Stimulated activated CD8-positive, alpha-beta memory T cell treated with anti-CD3 and anti-CD28 coated beads, Interleukin-2, amount 100 ng/mL, for 48 hours (primary cell): ENCODE results near the gene SPEF1.

ENCODE experiments used
- DNase-seq, 2 donors: peaks; one replicate each; pipeline ENCODE4 v3.0.0-alpha.2; 2020; ENCODE audit warnings: low read depth in 2 of 2

Gene SPEF1

GRCh38 chr20:3766422-3767109 lies 14.7 kb downstream of the SPEF1 start:
- no peak for DNase-seq

DNA sequence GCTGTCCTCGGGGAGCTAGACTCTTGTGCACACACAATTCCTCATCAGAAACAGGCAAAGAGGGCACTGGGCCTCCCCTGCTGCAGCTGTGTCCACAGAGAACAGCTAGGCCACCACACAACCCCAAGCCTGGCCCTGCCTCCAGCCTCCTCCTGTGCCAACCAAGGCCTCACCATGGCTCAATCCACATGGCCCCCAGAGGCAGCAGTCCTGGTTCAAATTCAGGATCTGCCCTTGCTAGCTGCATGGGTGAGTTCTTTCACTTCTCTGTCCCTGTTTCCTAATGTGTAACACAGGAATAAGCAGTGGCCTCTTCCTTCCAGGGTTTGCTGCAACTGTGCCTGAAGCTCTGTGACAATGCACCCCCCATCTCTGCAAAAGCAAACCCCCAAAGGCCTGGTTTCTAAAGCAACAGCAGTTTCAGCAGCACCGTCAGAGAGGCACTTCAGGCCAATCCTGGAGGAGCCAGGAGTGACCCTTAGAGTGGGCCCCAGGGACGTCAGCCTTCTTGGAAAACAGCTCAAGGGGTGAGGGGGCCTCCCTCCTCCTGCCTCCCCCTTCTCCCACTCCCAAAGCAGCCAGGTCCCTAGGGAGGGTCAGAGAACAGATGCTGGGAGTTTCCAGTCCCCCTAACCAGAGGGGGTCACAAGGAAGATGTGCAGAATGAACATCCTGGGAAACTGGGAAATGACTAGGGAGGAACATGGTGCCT lies 15.9 kb downstream of the SPEF1 start:
- DNase-seq, result no peak

DNA sequence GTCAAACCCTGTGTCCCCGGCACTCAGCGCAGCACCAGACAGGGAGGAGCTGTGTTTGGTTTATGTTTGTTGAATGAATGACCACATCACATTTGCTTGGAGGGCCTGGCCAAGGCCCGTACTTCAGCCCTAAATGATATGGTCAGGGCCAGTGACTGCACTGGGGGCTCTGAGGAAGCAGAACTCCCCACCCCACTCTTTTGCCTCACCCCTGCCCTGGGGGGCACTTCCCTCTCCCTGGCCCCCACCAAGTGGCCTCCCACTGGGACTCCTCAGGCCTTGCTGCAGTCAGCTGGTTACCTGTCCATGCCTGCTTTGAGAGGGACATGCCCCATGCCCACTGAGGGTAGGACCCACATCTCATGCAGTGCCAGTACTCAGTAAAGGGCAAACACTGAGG lies 16.6 kb downstream of the SPEF1 start:
- no peak for DNase-seq

GRCh38 chr20:3763671-3764601 lies 17.3 kb downstream of the SPEF1 start:
- no peak for DNase-seq

DNA sequence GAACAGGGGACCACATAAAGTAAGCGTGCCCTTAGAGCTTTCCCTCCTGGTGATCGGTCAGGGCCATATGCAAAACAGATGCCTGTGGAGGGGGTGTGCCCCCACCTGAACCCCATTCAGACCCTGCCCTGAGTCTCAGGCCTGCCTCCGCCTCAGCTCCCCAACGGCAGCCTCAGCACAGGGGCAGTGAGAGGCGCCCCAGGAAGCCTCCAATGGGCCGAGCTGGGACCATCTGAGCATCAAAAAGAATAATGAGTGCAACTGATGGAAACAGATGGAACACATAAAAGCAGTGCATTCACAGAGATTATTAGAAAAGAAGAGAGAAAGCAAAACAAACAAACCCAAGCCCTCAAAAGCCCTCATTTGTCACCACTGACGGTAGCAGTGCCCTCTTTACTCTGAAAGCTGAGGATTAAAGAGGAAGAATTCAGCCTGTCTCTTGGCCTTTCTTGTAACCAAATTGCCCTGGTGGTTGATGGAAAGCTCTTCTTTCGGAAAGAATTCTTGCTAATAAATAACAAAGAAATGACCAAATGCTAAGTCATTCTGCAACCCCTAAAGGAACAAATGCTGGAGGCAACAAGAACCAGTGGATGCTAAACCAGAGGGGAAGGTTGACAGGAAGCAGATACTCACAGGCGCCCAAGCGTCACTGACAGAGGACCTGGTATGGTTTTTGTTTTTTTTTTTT lies 20.4 kb downstream of the SPEF1 start:
- DNase-seq, result no peak

- no peak for DNase-seq
These were observed 21.4 kb downstream of the SPEF1 start for GRCh38 chr20:3759884-3760283.

- no peak for DNase-seq
These were observed 21.9 kb downstream of the SPEF1 start for GRCh38 chr20:3759316-3759823.

DNA sequence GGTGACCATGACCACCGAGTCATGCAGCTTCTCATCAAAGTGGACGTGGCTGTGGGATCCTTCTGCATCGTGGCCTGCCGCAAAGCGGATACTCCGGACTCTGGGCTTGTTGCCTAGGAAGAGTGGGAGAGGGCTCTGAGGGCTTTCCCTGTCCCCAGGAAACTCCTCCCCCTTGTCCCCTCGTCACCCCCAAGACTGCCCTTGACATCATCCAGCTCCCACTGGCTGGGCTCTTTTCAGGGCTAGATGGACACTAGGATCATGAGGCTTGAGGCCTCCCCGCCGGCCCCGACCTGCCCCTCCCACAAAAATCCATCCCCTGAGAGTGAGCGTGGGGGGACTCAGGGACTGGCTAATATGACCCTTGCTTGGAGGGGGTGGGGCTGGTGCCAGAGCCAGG lies 22.7 kb downstream of the SPEF1 start:
- DNase-seq, result no peak

GRCh38 chr20:3757268-3757667 lies 24.0 kb downstream of the SPEF1 start:
- no peak for DNase-seq

GRCh38 chr20:3755814-3756480 lies 25.3 kb downstream of the SPEF1 start:
- no peak for DNase-seq

DNA sequence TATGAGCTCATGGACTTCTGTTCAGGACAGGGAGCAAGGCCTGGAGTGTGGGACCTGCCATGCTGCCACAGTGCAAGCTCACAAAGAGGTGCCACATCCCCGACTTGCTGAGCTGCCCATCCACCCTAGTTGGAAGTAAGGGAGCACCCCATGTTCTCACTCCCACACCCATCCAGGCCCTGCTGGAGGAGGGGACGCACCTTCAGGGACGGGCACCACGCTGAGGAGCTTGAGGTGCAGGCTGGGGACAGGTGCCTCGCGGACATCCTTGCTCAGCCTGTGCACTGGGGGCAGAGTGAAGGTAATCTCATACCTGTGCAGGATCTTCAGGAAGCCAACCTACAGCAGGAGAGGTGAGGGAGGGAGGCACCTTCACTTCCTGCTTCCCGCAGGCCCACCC lies 26.0 kb downstream of the SPEF1 start:
- DNase-seq, result no peak

- no peak for DNase-seq
These were observed 27.0 kb downstream of the SPEF1 start for GRCh38 chr20:3754276-3754630.

DNA sequence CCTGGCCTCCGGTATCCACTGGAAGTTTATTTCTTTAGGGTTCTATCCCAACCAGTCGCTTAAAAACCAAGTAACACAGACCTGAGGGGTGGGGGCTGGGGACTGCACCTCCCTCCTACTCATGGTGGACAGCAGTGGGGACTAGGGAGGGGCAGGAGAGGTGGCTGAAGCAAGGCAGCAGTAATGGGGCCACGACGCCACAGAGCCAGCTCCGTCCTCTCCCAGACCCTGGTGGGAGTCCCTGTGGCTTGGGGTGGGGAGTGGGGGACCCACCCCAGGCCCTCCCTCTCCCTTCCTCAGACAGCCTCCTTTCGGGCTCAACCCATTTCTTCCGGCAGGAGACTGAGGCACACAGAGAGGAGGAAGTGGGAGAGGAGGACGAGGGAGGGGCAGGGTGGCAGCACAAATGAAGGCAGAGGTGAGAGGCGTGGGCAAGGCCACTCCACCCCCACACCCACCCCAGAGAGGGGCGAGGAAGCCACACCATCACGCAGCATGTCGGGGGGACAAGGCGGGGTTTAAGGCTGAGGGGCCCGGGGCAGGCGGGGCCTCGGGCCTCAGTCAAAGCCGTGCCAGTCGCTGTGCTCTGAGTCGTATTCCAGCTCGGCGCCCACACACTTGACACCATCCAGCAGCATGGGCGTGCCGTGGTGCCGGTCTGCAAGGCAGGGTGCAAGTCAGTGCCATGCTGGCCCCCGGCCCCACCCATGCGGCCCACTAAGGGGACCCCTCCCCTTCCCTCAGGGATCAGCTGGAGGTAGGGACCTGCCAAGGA lies 27.6 kb downstream of the SPEF1 start:
- DNase-seq, result no peak

DNA sequence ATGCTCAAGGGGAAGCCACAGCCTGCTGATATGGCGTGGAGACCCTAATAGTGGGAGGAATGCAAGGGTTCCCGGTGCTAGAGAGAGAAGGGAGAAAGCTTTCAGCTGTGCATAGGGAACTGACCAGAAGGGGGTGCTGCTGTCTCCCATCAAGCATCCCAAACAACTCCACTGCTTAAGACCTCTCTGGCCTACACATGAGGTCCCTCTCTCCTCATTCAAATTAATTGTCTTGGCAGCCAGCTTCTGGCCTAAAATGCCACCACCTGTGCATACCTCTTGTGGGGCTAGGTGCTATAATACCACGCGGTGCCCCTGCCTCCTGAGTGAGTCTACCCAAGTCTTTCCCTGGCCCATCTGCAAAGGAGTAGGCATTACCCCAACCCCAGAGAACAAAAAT lies 28.1 kb downstream of the SPEF1 start:
- peak in 1 of 2 donors; percentile 40 for DNase-seq

DNA sequence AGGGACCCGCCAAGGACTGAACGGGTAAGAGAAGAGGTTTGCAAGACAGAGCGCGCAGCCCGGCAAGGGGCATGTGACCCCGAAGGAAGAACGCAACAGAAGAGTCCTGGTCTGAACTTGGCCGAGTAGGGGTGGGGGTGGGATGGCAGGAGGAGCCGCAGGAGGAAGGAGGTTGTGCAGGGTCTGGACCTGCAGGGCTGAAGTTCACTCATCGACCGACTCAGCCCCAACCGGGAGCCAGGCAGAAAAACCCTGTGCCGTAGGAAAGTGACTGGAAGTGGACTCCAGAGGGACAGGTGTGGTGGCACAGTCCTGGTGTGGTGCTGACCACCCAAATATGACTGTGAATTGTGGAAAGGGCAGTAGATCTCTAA lies 28.9 kb downstream of the SPEF1 start:
- DNase-seq, result no peak

DNA sequence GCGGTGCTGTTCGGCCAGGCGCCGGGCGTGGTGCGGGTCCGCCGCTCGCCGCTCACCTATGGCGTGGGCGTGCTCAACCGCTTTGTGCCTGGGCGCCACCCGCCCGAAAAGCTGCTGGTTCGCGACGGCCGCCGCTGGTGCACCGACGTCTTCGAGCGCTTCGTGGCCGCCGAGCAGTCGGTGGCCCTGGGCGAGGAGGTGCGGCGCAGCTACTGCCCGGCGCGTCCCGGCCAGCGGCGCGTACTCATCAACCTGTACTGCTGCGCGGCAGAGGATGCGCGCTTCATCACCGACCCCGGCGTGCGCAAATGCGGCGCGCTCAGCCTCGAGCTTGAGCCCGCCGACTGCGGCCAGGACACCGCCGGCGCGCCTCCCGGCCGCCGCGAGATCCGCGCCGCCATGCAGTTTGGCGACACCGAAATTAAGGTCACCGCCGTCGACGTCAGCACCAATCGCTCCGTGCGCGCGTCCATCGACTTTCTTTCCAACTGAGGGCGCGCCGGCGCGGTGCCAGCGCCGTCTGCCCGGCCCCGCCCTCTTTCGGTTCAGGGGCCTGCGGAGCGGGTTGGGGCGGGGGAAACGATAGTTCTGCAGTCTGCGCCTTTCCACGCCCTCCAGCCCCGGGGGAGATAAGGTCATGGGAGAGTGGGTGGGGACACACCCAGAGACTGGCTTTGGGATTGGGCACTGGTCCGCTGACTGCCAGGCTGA lies 29.4 kb downstream of the SPEF1 start:
- DNase-seq, result peak; percentile 37 to 43

DNA sequence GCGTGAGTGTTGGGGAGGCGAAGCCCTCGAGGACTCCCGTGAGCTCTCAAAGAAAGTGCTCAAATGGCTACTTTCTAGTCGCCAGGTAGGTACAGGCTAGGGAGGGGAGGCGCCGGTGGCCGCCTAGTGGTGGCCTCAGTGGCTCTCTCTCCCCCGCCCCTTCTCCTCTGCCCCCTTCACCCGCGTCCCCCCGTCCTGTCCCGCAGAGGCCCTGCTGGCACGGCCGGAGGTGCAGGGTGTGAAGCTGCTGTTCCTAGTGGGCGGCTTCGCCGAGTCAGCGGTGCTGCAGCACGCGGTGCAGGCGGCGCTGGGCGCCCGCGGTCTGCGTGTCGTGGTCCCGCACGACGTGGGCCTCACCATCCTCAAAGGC lies 30.0 kb downstream of the SPEF1 start:
- DNase-seq, result no peak

DNA sequence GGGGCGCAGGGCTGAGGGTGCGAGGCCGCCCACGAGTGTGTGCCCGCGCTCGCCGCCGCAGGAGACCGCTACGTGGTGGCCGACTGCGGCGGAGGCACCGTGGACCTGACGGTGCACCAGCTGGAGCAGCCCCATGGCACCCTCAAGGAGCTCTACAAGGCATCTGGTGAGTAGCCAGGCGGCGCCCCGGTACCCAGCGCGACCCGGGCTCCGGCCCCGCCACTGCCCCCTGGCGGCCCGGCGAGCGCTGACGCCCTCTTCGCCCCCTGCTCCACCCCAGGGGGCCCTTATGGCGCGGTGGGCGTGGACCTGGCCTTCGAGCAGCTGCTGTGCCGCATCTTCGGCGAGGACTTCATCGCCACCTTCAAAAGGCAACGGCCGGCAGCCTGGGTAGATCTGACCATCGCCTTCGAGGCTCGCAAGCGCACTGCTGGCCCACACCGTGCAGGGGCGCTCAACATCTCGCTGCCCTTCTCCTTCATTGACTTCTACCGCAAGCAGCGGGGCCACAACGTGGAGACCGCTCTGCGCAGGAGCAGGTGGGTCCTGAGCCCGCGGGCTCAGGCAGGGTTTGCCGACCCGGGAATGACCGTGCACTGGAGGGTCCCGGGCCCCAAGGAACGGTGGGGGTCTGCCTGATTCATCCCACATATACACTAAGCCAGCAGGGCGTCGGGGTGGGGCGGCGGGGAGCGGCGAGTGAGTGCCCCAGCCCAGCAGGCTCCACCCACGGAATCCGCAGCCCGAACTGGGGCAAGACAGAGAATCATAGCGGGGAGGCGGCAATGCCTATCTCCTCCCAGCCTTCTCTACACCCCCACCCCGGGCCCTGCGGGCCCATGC lies 31.3 kb downstream of the SPEF1 start:
- DNase-seq, result peak; percentile 23 to 25

- DNase-seq, result no peak
These were observed 32.1 kb downstream of the SPEF1 start for GRCh38 chr20:3749087-3749688.
